ENCODE measurements around the gene ACVRL1.

ACVRL1 gene

GRCh38 chr12:51867796-51868428, 39.4 kb upstream of the ACVRL1 start:
- H3K4me3 ChIP-seq (replicated peaks; ENCODE audit: low read depth, low read length), result no peak overlapping the region
- H3K36me3 ChIP-seq (ENCODE audit: control insufficient read depth, insufficient read depth, low read length), result no peaks in the 10 kb centered on the region
- no peak for TF ChIP-seq CTCF (IDR thresholded peaks at IDR 0.05; ENCODE audit: insufficient read depth, low read length, poor library complexity, severe bottlenecking)
- H3K27me3 ChIP-seq (replicated peaks; ENCODE audit: control insufficient read depth, insufficient read depth, low read length), result peaks cover 9% of the 10 kb centered on the region
- no peak for DNase-seq (ENCODE audit: extremely low read depth, insufficient read length)

- Histone ChIP-seq H3K36me3 (ENCODE audit: control insufficient read depth, insufficient read depth, low read length) (no peaks in the 10 kb centered on the region), H3K4me3 (replicated peaks; ENCODE audit: low read depth, low read length) (no peak overlapping the region), H3K27me3 (replicated peaks; ENCODE audit: control insufficient read depth, insufficient read depth, low read length) (peaks cover 6% of the 10 kb centered on the region)
- TF ChIP-seq CTCF (IDR thresholded peaks at IDR 0.05; ENCODE audit: insufficient read depth, low read length, poor library complexity, severe bottlenecking), result no peak
- DNase-seq (ENCODE audit: extremely low read depth, insufficient read length), result no peak
Observed at GRCh38 chr12:51868821-51869495, 38.3 kb upstream of the ACVRL1 start.

GRCh38 chr12:51869496-51869865, 37.8 kb upstream of the ACVRL1 start:
- no peak for DNase-seq (ENCODE audit: extremely low read depth, insufficient read length)
- H3K27me3 ChIP-seq (replicated peaks; ENCODE audit: control insufficient read depth, insufficient read depth, low read length), result peaks cover 5% of the 10 kb centered on the region
- TF ChIP-seq CTCF (IDR thresholded peaks at IDR 0.05; ENCODE audit: insufficient read depth, low read length, poor library complexity, severe bottlenecking), result no peak
- no peaks in the 10 kb centered on the region for H3K36me3 ChIP-seq (ENCODE audit: control insufficient read depth, insufficient read depth, low read length)
- H3K4me3 ChIP-seq (replicated peaks; ENCODE audit: low read depth, low read length), result no peak overlapping the region

- DNase-seq (ENCODE audit: extremely low read depth, insufficient read length), result no peak
- Histone ChIP-seq H3K27me3 (replicated peaks; ENCODE audit: control insufficient read depth, insufficient read depth, low read length) (peaks cover 4% of the 10 kb centered on the region), H3K36me3 (ENCODE audit: control insufficient read depth, insufficient read depth, low read length) (no peaks in the 10 kb centered on the region), H3K4me3 (replicated peaks; ENCODE audit: low read depth, low read length) (no peak overlapping the region)
- TF ChIP-seq CTCF (IDR thresholded peaks at IDR 0.05; ENCODE audit: insufficient read depth, low read length, poor library complexity, severe bottlenecking), result no peak
Observed at GRCh38 chr12:51869931-51870330, 37.4 kb upstream of the ACVRL1 start.

GRCh38 chr12:51870504-51870903, 36.8 kb upstream of the ACVRL1 start:
- no peak for DNase-seq (ENCODE audit: extremely low read depth, insufficient read length)
- Histone ChIP-seq H3K36me3 (ENCODE audit: control insufficient read depth, insufficient read depth, low read length) (no peaks in the 10 kb centered on the region), H3K27me3 (replicated peaks; ENCODE audit: control insufficient read depth, insufficient read depth, low read length) (peaks cover 4% of the 10 kb centered on the region), H3K4me3 (replicated peaks; ENCODE audit: low read depth, low read length) (no peak overlapping the region)
- TF ChIP-seq CTCF (IDR thresholded peaks at IDR 0.05; ENCODE audit: insufficient read depth, low read length, poor library complexity, severe bottlenecking), result no peak

Data from GM06990 (cell line).